NT2/D1 (cell line): ENCODE measurements around the gene MEOX2.

Source experiments
- SUZ12 ChIP-seq: IDR thresholded peaks from 2 replicates; pipeline ENCODE4 v1.6.1; 2011; ENCODE audit not compliant: insufficient read length, insufficient read depth; ENCODE audit errors: extremely low read depth
- YY1 ChIP-seq: IDR thresholded peaks from 2 replicates; pipeline ENCODE4 v1.6.1; 2011; ENCODE audit not compliant: insufficient read length, insufficient read depth

DNA sequence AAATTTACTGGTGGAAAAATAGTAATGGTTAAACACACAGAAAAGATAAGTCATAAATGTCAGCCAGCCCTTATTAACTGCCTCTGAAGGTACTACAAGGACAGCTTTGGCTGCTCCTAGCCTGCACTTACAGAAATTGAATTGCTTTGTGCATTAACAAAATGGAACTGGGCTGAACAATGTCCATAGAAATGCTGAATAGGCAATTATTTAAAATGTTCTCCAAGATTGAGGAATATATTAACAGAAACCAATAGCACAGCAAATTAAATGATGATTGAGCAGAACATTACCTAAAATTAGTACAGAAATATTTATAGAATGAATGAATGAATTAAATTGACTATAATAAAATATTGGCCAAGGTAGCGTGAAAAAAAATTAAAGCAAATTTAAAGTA is 82.3 kb downstream of the MEOX2 start:
- no peak for TF ChIP-seq SUZ12
- no peak for TF ChIP-seq YY1
